ENCODE results near the gene SFXN1. TPM values are rescaled to one million over a fixed set of nuclear protein-coding genes. Genes with fewer than 3 reads are reported as not detected.

The SFXN1 gene
- total and polyA plus RNA-seq, 5 donors from 2014 or later = 63.5 to 83.8 (median 80.3) TPM

DNA sequence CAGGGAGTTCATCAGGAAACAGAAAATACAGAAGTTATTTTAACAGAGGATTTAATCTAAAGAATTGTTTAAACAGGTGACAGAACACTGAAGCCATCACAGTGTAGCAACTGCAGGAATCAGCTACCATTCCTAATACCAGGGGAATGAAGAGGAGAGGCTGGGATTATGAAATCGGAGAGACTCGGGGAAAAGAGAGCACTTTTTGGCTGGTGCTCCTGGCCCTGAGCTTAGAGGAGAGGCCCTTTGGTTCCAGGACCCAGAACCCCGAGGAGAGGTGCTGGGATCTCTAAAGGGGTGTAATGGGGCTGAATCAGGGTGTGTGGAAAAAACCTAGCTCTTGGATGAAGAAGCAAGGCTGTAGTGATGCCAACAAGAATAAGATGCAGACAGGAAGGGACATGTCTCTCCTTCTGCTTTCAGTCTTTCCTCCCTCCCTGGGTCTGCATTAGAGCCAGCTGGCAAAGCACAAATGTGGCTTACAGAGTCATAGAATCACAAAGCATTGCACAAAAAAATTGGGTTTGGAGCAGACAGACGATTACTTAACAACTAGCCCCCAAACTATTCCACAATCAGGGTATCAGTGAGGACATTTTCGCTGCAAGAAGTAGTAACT is 11.6 kb upstream of the SFXN1 start:
- H3K36me3 ChIP-seq (ENCODE audit: control insufficient read depth, insufficient read depth, low read length) = no peaks in the 10 kb centered on the region
- ATAC-seq (ENCODE audit: low read depth in 2 of 2) = no peak
- DNase-seq = no peak
- H3K9me3 ChIP-seq (ENCODE audit: control insufficient read depth in 2 of 2, low read length in 2 of 2) = no peaks in the 10 kb centered on the region
- H3K4me3 ChIP-seq (ENCODE audit: low read depth, low read length) = no peak overlapping the region
- no peak overlapping the region for H3K27ac Mint-ChIP-seq
- peaks cover 2% of the 10 kb centered on the region for H3K27me3 ChIP-seq (ENCODE audit: control insufficient read depth, insufficient read depth, low read length)
- peaks cover 5 to 14% (median 8%) of the 10 kb centered on the region in 4 donors for H3K4me1 Mint-ChIP-seq
- no peak overlapping the region for H3K4me3 Mint-ChIP-seq
- no peaks in the 10 kb centered on the region for H3K36me3 Mint-ChIP-seq
- peaks cover 29% of the 10 kb centered on the region for H3K27me3 Mint-ChIP-seq
- no peak overlapping the region for H3K27ac ChIP-seq (ENCODE audit: insufficient read depth, low read length, poor library complexity, severe bottlenecking)
- no peaks in the 10 kb centered on the region for H3K4me1 ChIP-seq (ENCODE audit: control insufficient read depth, insufficient read depth, low read length, poor library complexity, severe bottlenecking)
- H3K9me3 Mint-ChIP-seq = peaks cover 0 to 1% (median 0%) of the 10 kb centered on the region in 7 donors

- Mint-ChIP-seq H3K4me3 (no peak overlapping the region), H3K36me3 (no peaks in the 10 kb centered on the region), H3K27ac (no peak overlapping the region), H3K9me3 (peaks cover 0 to 1% (median 0%) of the 10 kb centered on the region in 7 donors), H3K4me1 (peaks cover 5 to 14% (median 8%) of the 10 kb centered on the region in 4 donors), H3K27me3 (peaks cover 35% of the 10 kb centered on the region)
- Histone ChIP-seq H3K27me3 (ENCODE audit: control insufficient read depth, insufficient read depth, low read length) (peaks cover 2% of the 10 kb centered on the region), H3K4me1 (ENCODE audit: control insufficient read depth, insufficient read depth, low read length, poor library complexity, severe bottlenecking) (no peaks in the 10 kb centered on the region), H3K36me3 (ENCODE audit: control insufficient read depth, insufficient read depth, low read length) (no peaks in the 10 kb centered on the region), H3K27ac (ENCODE audit: insufficient read depth, low read length, poor library complexity, severe bottlenecking) (no peak overlapping the region), H3K4me3 (ENCODE audit: low read depth, low read length) (no peak overlapping the region), H3K9me3 (ENCODE audit: control insufficient read depth in 2 of 2, low read length in 2 of 2) (no peaks in the 10 kb centered on the region)
- ATAC-seq (ENCODE audit: low read depth in 2 of 2) (no peak), DNase-seq (no peak)
These were observed 10.2 kb upstream of the SFXN1 start for GRCh38 chr5:175467983-175468690.

DNA sequence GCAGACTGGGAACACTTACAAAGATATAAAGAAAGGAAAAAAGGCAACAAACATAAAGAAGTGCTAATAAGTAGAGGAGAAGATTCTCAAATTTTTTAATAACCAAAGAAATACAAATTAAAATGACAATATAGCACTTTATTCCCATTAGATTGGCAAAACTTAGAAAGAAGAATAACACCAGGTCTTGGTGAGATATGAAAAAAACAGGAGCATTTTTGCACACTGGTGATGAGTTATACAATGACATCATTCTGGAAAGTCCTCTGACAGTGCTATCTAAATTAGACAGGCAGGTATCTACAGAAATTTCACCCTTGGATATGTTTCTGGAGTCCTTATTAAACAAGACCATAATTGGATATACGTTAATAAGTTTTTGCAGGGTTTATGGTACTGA is 9.5 kb upstream of the SFXN1 start:
- no peaks in the 10 kb centered on the region for H3K36me3 ChIP-seq (ENCODE audit: control insufficient read depth, insufficient read depth, low read length)
- H3K9me3 Mint-ChIP-seq = peaks cover 0 to 1% (median 0%) of the 10 kb centered on the region in 7 donors
- H3K27ac ChIP-seq (ENCODE audit: insufficient read depth, low read length, poor library complexity, severe bottlenecking) = no peak overlapping the region
- no peaks in the 10 kb centered on the region for H3K36me3 Mint-ChIP-seq
- no peak overlapping the region for H3K27ac Mint-ChIP-seq
- no peaks in the 10 kb centered on the region for H3K9me3 ChIP-seq (ENCODE audit: control insufficient read depth in 2 of 2, low read length in 2 of 2)
- H3K27me3 Mint-ChIP-seq = peaks cover 35% of the 10 kb centered on the region
- no peak overlapping the region for H3K4me3 ChIP-seq (ENCODE audit: low read depth, low read length)
- H3K4me3 Mint-ChIP-seq = no peak overlapping the region
- H3K4me1 Mint-ChIP-seq = peaks cover 5 to 12% (median 8%) of the 10 kb centered on the region in 4 donors
- H3K4me1 ChIP-seq (ENCODE audit: control insufficient read depth, insufficient read depth, low read length, poor library complexity, severe bottlenecking) = no peaks in the 10 kb centered on the region
- peaks cover 2% of the 10 kb centered on the region for H3K27me3 ChIP-seq (ENCODE audit: control insufficient read depth, insufficient read depth, low read length)
- no peak for ATAC-seq (ENCODE audit: low read depth in 2 of 2)
- no peak for DNase-seq

- Mint-ChIP-seq H3K4me3 (no peak overlapping the region), H3K27me3 (peaks cover 37% of the 10 kb centered on the region), H3K27ac (no peak overlapping the region), H3K36me3 (no peaks in the 10 kb centered on the region), H3K4me1 (peaks cover 0 to 6% (median 2%) of the 10 kb centered on the region in 4 donors), H3K9me3 (peaks cover 0 to 1% (median 0%) of the 10 kb centered on the region in 7 donors)
- Histone ChIP-seq H3K36me3 (ENCODE audit: control insufficient read depth, insufficient read depth, low read length) (no peaks in the 10 kb centered on the region), H3K27ac (ENCODE audit: insufficient read depth, low read length, poor library complexity, severe bottlenecking) (no peak overlapping the region), H3K4me3 (ENCODE audit: low read depth, low read length) (no peak overlapping the region), H3K4me1 (ENCODE audit: control insufficient read depth, insufficient read depth, low read length, poor library complexity, severe bottlenecking) (no peaks in the 10 kb centered on the region), H3K27me3 (ENCODE audit: control insufficient read depth, insufficient read depth, low read length) (peaks cover 2% of the 10 kb centered on the region), H3K9me3 (ENCODE audit: control insufficient read depth in 2 of 2, low read length in 2 of 2) (no peaks in the 10 kb centered on the region)
- ATAC-seq (ENCODE audit: low read depth in 2 of 2) = no peak
- DNase-seq = no peak
These were observed 8.4 kb upstream of the SFXN1 start for GRCh38 chr5:175469916-175470315.

DNA sequence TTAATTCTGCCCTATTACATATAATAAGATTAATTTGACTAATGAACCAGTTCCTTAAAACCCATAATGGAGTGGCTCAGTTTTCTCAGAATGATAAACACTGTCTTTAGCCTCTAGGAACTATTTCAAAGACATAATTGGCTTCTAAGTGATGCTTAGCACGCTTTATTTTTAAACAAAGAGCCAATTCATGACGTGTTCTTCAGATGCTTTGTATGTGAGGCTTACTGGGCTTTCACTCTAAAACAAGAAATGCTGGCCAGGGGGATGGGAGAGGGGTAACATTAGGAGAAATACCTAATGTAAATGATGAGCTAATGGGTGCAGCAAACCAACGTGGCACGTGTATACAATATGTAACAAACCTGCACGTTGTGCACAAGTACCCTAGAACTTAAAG is 7.6 kb upstream of the SFXN1 start:
- H3K27me3 Mint-ChIP-seq = peaks cover 32% of the 10 kb centered on the region
- no peak for ATAC-seq (ENCODE audit: low read depth in 2 of 2)
- peaks cover 0 to 1% (median 0%) of the 10 kb centered on the region in 7 donors for H3K9me3 Mint-ChIP-seq

DNA sequence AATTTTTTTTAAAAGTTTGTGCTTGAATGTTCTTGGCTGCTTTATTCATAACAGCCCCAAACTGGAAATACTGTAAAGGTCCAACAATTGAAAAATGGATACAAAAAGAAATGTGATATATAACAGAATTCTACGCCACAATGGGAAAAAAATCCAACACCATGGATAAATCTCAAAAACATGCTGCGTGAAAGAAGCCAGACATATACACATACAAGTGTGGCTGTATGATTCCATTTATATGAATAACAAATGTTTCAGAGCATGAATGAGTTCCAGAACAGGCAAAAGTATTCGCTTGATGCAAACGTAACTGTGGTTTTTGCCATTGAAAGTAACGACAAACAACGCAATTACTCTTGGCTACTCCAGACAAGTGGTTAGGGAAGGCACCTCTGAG is 7.2 kb upstream of the SFXN1 start:
- H3K4me3 Mint-ChIP-seq = no peak overlapping the region
- DNase-seq (no peak), ATAC-seq (ENCODE audit: low read depth in 2 of 2) (no peak)
- H3K27me3 Mint-ChIP-seq = peaks cover 32% of the 10 kb centered on the region
- peaks cover 0 to 1% (median 0%) of the 10 kb centered on the region in 7 donors for H3K9me3 Mint-ChIP-seq
- no peak overlapping the region for H3K27ac ChIP-seq (ENCODE audit: insufficient read depth, low read length, poor library complexity, severe bottlenecking)
- peaks cover 0 to 2% (median 0%) of the 10 kb centered on the region in 4 donors for H3K4me1 Mint-ChIP-seq
- peaks cover 2% of the 10 kb centered on the region for H3K27me3 ChIP-seq (ENCODE audit: control insufficient read depth, insufficient read depth, low read length)
- no peaks in the 10 kb centered on the region for H3K36me3 Mint-ChIP-seq
- H3K4me1 ChIP-seq (ENCODE audit: control insufficient read depth, insufficient read depth, low read length, poor library complexity, severe bottlenecking) = no peaks in the 10 kb centered on the region
- no peaks in the 10 kb centered on the region for H3K36me3 ChIP-seq (ENCODE audit: control insufficient read depth, insufficient read depth, low read length)
- H3K27ac Mint-ChIP-seq = no peak overlapping the region
- H3K4me3 ChIP-seq (ENCODE audit: low read depth, low read length) = no peak overlapping the region
- no peaks in the 10 kb centered on the region for H3K9me3 ChIP-seq (ENCODE audit: control insufficient read depth in 2 of 2, low read length in 2 of 2)

More for the DNA sequence above, 7.6 kb upstream of the SFXN1 start:
- Mint-ChIP-seq H3K27ac (no peak overlapping the region), H3K4me3 (no peak overlapping the region), H3K36me3 (no peaks in the 10 kb centered on the region), H3K4me1 (peaks cover 0 to 3% (median under 1%) of the 10 kb centered on the region in 4 donors)
- Histone ChIP-seq H3K9me3 (ENCODE audit: control insufficient read depth in 2 of 2, low read length in 2 of 2) (no peaks in the 10 kb centered on the region), H3K36me3 (ENCODE audit: control insufficient read depth, insufficient read depth, low read length) (no peaks in the 10 kb centered on the region), H3K4me1 (ENCODE audit: control insufficient read depth, insufficient read depth, low read length, poor library complexity, severe bottlenecking) (no peaks in the 10 kb centered on the region), H3K27ac (ENCODE audit: insufficient read depth, low read length, poor library complexity, severe bottlenecking) (no peak overlapping the region), H3K27me3 (ENCODE audit: control insufficient read depth, insufficient read depth, low read length) (peaks cover 2% of the 10 kb centered on the region), H3K4me3 (ENCODE audit: low read depth, low read length) (no peak overlapping the region)
- no peak for DNase-seq

DNA sequence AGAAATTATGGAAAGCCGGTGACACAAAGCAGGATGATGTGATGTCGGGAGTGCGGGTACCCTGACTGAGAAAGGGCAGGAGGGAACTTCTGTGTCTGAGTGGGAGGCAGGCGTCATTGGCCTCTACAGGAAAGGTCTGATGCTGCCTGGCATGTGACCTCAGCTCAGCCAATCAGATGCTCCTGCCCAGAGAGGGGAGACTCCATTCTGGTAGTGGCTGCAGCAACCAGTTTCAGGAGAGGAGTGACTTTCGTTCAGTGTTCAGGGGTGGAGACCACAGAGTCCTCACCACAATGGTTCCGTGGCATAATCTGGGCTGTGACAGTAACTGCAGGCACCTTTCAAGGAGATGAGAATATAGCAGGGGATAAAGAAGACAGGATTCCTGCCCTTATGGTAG is 6.7 kb upstream of the SFXN1 start:
- H3K36me3 Mint-ChIP-seq = no peaks in the 10 kb centered on the region
- H3K27ac Mint-ChIP-seq = no peak overlapping the region
- H3K9me3 Mint-ChIP-seq = peaks cover 0 to 1% (median 0%) of the 10 kb centered on the region in 7 donors
- Histone ChIP-seq H3K36me3 (ENCODE audit: control insufficient read depth, insufficient read depth, low read length) (no peaks in the 10 kb centered on the region), H3K4me1 (ENCODE audit: control insufficient read depth, insufficient read depth, low read length, poor library complexity, severe bottlenecking) (no peaks in the 10 kb centered on the region), H3K27me3 (ENCODE audit: control insufficient read depth, insufficient read depth, low read length) (peaks cover 2% of the 10 kb centered on the region), H3K4me3 (ENCODE audit: low read depth, low read length) (no peak overlapping the region), H3K27ac (ENCODE audit: insufficient read depth, low read length, poor library complexity, severe bottlenecking) (no peak overlapping the region), H3K9me3 (ENCODE audit: control insufficient read depth in 2 of 2, low read length in 2 of 2) (no peaks in the 10 kb centered on the region)
- peaks cover 32% of the 10 kb centered on the region for H3K27me3 Mint-ChIP-seq
- peak in 1 of 3 donors; percentile 28 for DNase-seq
- peaks cover 0 to 6% (median 0%) of the 10 kb centered on the region in 4 donors for H3K4me1 Mint-ChIP-seq
- ATAC-seq (ENCODE audit: low read depth in 2 of 2) = no peak
- H3K4me3 Mint-ChIP-seq = no peak overlapping the region

Data from CD4-positive, CD25-positive, alpha-beta regulatory T cell (primary cell).